ENCODE data around the gene SMYD4. TPM values are rescaled to one million over a fixed set of nuclear protein-coding genes. Genes with fewer than 3 reads are reported as not detected.
"Not testable (repeated sequence)": the region's sequence is repeated elsewhere in the genome, so short reads cannot be mapped to it uniquely, and the experiment has no call there.

The SMYD4 gene
- total RNA-seq, 2 donors from 2014 or later = 31.6 to 36.8 TPM

DNA sequence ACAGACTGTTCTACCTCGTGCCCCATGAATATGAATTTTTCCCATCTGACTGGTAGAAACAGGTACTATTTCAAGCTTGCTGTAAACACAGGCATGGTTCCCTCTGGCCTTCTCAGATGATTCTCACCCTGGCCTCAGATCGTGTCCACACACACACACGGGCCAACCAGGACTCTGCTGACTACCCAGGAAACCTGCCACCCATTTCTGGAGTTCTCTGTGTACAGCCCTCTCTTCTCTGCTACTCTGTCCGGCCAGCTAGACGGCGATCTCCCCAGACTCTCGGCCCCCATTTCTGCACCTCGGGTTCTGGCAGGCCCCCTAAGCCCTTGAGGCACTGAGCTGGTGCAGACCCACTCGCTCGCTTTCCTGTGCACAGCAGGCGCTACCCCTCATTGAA, 31.3 kb upstream of the SMYD4 start:
- no peaks in the 10 kb centered on the region for H3K27me3 ChIP-seq (ENCODE audit: control insufficient read depth, insufficient read depth, low read length, poor library complexity, severe bottlenecking)
- TF ChIP-seq, protein P1, sequence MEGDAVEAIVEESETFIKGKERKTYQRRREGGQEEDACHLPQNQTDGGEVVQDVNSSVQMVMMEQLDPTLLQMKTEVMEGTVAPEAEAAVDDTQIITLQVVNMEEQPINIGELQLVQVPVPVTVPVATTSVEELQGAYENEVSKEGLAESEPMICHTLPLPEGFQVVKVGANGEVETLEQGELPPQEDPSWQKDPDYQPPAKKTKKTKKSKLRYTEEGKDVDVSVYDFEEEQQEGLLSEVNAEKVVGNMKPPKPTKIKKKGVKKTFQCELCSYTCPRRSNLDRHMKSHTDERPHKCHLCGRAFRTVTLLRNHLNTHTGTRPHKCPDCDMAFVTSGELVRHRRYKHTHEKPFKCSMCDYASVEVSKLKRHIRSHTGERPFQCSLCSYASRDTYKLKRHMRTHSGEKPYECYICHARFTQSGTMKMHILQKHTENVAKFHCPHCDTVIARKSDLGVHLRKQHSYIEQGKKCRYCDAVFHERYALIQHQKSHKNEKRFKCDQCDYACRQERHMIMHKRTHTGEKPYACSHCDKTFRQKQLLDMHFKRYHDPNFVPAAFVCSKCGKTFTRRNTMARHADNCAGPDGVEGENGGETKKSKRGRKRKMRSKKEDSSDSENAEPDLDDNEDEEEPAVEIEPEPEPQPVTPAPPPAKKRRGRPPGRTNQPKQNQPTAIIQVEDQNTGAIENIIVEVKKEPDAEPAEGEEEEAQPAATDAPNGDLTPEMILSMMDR (conservative IDR thresholded peaks at IDR 0.05) = no peak
- Mint-ChIP-seq H3K4me3 (no peak overlapping the region), H3K36me3 (ENCODE audit: low read depth) (peaks cover 38% of the 10 kb centered on the region), H3K27me3 (ENCODE audit: insufficient read depth) (no peaks in the 10 kb centered on the region), H3K9me3 (no peaks in the 10 kb centered on the region), H3K4me1 (peaks cover 21% of the 10 kb centered on the region), H3K27ac (peak overlapping the region; percentile 75)
- H3K27ac ChIP-seq (ENCODE audit: low read depth, low read length) = no peak overlapping the region
- H3K9ac ChIP-seq (ENCODE audit: extremely low read depth, low read length, poor library complexity, severe bottlenecking) = no peak overlapping the region
- no peak for DNase-seq
- peaks cover 16% of the 10 kb centered on the region for H3K36me3 ChIP-seq (ENCODE audit: control insufficient read depth, insufficient read depth, low read length)
- no peaks in the 10 kb centered on the region for H3K4me1 ChIP-seq (ENCODE audit: control insufficient read depth, insufficient read depth, low read length)
- no peak overlapping the region for H3K4me3 ChIP-seq (ENCODE audit: low read length)
- H3K9me3 ChIP-seq (ENCODE audit: control insufficient read depth, low read length) = no peaks in the 10 kb centered on the region
- 94 to 95% methylated on average over 8 to 11 of the region's 11 CpGs for WGBS, 2 experiments (ENCODE audit: insufficient coverage in 1 of 2, insufficient read length in 1 of 2)

DNA sequence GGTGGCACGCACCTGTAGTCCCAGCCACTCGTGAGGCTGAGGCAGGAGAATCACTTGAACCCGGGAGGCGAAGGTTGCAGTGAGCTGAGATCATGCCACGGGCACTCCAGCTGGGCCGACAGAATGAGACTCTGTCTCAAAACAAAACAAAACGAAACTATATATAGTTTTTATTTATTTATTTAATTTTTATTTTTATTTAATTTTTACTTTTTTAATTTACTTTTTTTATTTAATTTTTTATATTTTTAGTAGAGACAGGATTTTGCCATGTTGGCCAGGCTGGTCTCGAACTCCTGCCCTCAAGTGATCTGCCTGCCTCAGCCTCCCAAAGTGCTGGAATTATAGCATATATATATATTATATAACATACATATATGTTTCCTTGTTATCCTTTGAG, 26.8 kb upstream of the SMYD4 start:
- not testable (repeated sequence) for H3K9me3 ChIP-seq (ENCODE audit: control insufficient read depth, low read length); H3K4me3 Mint-ChIP-seq; H3K9ac ChIP-seq (ENCODE audit: extremely low read depth, low read length, poor library complexity, severe bottlenecking); H3K27me3 ChIP-seq (ENCODE audit: control insufficient read depth, insufficient read depth, low read length, poor library complexity, severe bottlenecking); H3K4me1 ChIP-seq (ENCODE audit: control insufficient read depth, insufficient read depth, low read length); H3K27me3 Mint-ChIP-seq (ENCODE audit: insufficient read depth); H3K27ac ChIP-seq (ENCODE audit: low read depth, low read length); H3K4me3 ChIP-seq (ENCODE audit: low read length); DNase-seq; H3K27ac Mint-ChIP-seq; H3K9me3 Mint-ChIP-seq
- peaks cover 62% of the 10 kb centered on the region for H3K36me3 Mint-ChIP-seq (ENCODE audit: low read depth)
- peaks cover 45% of the 10 kb centered on the region for H3K36me3 ChIP-seq (ENCODE audit: control insufficient read depth, insufficient read depth, low read length)
- 80 to 95% methylated on average over 1 to 5 of the region's 8 CpGs for WGBS, 2 experiments (ENCODE audit: insufficient coverage in 1 of 2, insufficient read length in 1 of 2)
- peaks cover 47% of the 10 kb centered on the region for H3K4me1 Mint-ChIP-seq

DNA sequence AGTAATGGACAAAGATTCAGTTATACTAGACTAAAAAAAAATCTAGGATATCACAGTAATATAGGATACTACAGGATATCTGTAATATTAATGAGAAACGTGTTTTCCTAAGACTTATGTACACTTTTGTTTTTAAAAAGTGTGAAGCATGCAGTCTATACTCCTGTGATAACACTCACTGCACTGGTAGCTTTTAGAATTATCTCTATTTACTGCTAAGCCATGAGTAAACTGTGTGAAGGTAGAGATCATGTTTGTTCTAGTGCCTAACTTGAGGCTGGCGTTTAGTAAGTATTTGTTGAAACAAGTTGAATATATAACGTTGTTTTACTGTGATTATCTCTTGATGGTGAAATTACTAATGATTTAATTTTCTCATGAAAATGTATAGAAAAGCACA, 24.0 kb upstream of the SMYD4 start:
- DNase-seq = no peak
- no peak overlapping the region for H3K4me3 ChIP-seq (ENCODE audit: low read length)
- H3K4me1 ChIP-seq (ENCODE audit: control insufficient read depth, insufficient read depth, low read length) = peaks cover 9% of the 10 kb centered on the region
- Mint-ChIP-seq H3K4me3 (no peak overlapping the region), H3K4me1 (peaks cover 40% of the 10 kb centered on the region), H3K9me3 (no peaks in the 10 kb centered on the region), H3K27me3 (ENCODE audit: insufficient read depth) (no peaks in the 10 kb centered on the region), H3K27ac (no peak overlapping the region), H3K36me3 (ENCODE audit: low read depth) (peaks cover 57% of the 10 kb centered on the region)
- no peaks in the 10 kb centered on the region for H3K27me3 ChIP-seq (ENCODE audit: control insufficient read depth, insufficient read depth, low read length, poor library complexity, severe bottlenecking)
- H3K9ac ChIP-seq (ENCODE audit: extremely low read depth, low read length, poor library complexity, severe bottlenecking) = no peak overlapping the region
- no peak overlapping the region for H3K27ac ChIP-seq (ENCODE audit: low read depth, low read length)
- no peaks in the 10 kb centered on the region for H3K9me3 ChIP-seq (ENCODE audit: control insufficient read depth, low read length)
- TF ChIP-seq, protein P1 (conservative IDR thresholded peaks at IDR 0.05) = no peak
- H3K36me3 ChIP-seq (ENCODE audit: control insufficient read depth, insufficient read depth, low read length) = peaks cover 55% of the 10 kb centered on the region
- 74 to 94% methylated on average over 3 of the region's 3 CpGs for WGBS, 2 experiments (ENCODE audit: insufficient coverage in 1 of 2, insufficient read length in 1 of 2)

DNA sequence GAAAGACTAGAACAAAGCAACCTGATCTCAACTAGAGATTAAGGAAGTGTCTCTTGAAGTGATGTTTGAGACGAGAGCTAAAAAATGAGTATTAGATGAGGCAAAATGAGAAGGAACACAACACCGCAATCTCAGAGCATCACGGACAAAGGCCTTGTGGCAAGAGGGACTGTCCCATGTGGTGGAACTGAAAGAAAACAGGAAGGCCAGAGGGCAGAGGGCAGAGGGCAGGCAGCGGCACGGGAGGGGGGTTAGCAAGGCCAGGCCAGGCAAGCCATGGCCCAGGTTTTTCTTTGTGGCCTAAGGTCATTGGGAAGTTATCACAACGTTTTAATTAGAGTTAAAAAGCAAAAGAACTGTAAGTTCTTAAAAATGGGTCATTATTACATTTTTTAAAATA, 22.6 kb upstream of the SMYD4 start:
- H3K36me3 ChIP-seq (ENCODE audit: control insufficient read depth, insufficient read depth, low read length) = peaks cover 62% of the 10 kb centered on the region
- TF ChIP-seq, protein P1 (conservative IDR thresholded peaks at IDR 0.05) = no peak
- H3K27ac ChIP-seq (ENCODE audit: low read depth, low read length) = no peak overlapping the region
- no peaks in the 10 kb centered on the region for H3K9me3 ChIP-seq (ENCODE audit: control insufficient read depth, low read length)
- H3K9me3 Mint-ChIP-seq = no peaks in the 10 kb centered on the region
- H3K27ac Mint-ChIP-seq = peak overlapping the region; percentile 9
- H3K27me3 ChIP-seq (ENCODE audit: control insufficient read depth, insufficient read depth, low read length, poor library complexity, severe bottlenecking) = no peaks in the 10 kb centered on the region
- WGBS, 2 experiments (ENCODE audit: insufficient coverage in 1 of 2, insufficient read length in 1 of 2) = 79 to 92% methylated on average over 5 to 6 of the region's 6 CpGs
- no peak for DNase-seq
- H3K27me3 Mint-ChIP-seq (ENCODE audit: insufficient read depth) = no peaks in the 10 kb centered on the region
- H3K9ac ChIP-seq (ENCODE audit: extremely low read depth, low read length, poor library complexity, severe bottlenecking) = no peak overlapping the region
- no peak overlapping the region for H3K4me3 Mint-ChIP-seq
- peaks cover 9% of the 10 kb centered on the region for H3K4me1 ChIP-seq (ENCODE audit: control insufficient read depth, insufficient read depth, low read length)
- H3K36me3 Mint-ChIP-seq (ENCODE audit: low read depth) = peaks cover 63% of the 10 kb centered on the region
- no peak overlapping the region for H3K4me3 ChIP-seq (ENCODE audit: low read length)
- H3K4me1 Mint-ChIP-seq = peaks cover 37% of the 10 kb centered on the region
